ENCODE data around the gene NSMF.
A peak's percentile ranks its signal among the peaks of the same experiment; 100 is the strongest.

The NSMF gene

DNA sequence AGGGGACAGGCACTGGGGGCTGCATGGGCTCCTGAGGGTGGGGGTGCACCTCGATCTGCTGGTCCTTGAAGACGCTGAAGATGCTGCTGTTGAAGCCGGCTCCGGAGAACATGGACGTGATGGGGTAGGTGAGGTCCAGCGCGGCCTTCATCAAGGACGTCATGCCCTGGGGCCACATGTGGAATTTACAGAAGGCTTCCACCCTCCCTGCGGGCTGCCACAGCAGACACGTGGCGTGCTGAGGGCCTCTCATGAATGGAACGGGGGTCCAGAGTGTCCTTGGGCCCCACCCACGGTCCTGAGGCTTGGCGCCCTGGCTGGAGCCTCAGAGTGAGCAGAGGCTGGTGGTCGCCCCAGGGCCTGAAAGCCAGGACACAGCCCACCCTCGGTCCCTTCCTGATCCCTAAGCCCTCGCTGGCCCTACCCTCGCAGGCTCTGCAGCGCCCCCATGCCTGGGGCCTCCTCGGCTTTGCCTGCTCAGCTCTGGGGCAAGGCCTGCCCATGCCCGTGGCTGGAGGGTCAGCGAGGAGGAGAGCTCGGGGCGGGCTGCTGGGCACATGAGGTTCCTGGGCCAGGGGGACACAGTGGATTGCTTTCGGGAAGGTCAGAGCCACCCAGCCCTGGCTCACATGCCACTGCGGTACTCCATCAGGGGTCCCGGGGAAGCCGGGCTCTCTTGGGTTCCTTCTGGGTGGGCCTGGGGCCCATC is 5.3 kb upstream of the NSMF start:
- H3K4me3 ChIP-seq (ENCODE audit: low read depth, low read length) = no peak overlapping the region
- no peak for DNase-seq (ENCODE audit: low read depth)
- TF ChIP-seq, protein P1, sequence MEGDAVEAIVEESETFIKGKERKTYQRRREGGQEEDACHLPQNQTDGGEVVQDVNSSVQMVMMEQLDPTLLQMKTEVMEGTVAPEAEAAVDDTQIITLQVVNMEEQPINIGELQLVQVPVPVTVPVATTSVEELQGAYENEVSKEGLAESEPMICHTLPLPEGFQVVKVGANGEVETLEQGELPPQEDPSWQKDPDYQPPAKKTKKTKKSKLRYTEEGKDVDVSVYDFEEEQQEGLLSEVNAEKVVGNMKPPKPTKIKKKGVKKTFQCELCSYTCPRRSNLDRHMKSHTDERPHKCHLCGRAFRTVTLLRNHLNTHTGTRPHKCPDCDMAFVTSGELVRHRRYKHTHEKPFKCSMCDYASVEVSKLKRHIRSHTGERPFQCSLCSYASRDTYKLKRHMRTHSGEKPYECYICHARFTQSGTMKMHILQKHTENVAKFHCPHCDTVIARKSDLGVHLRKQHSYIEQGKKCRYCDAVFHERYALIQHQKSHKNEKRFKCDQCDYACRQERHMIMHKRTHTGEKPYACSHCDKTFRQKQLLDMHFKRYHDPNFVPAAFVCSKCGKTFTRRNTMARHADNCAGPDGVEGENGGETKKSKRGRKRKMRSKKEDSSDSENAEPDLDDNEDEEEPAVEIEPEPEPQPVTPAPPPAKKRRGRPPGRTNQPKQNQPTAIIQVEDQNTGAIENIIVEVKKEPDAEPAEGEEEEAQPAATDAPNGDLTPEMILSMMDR (IDR thresholded peaks at IDR 0.05; ENCODE audit: insufficient read depth, low read depth, low read length, missing control alignments) = no peak

DNA sequence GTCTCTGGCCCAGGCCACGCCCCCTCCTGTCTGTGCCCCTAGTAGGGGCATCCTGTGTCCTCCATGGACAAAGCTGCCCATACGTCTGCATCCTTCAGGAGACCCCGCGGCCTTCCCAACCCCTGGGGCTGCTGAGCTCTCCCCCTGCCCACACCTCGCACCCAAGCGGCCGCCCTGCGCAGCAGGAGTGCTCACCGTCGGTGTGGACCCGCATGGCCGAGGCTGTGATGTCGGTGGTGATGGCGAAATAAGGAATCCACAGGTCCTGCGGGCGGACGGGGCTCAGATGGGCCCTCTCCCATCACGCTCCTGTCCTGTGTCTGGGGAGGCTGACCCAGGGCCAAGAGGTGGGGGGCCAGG is 4.8 kb upstream of the NSMF start:
- TF ChIP-seq, protein P1 (IDR thresholded peaks at IDR 0.05; ENCODE audit: insufficient read depth, low read depth, low read length, missing control alignments) = no peak
- H3K4me3 ChIP-seq (ENCODE audit: low read depth, low read length) = no peak overlapping the region
- DNase-seq (ENCODE audit: low read depth) = no peak

DNA sequence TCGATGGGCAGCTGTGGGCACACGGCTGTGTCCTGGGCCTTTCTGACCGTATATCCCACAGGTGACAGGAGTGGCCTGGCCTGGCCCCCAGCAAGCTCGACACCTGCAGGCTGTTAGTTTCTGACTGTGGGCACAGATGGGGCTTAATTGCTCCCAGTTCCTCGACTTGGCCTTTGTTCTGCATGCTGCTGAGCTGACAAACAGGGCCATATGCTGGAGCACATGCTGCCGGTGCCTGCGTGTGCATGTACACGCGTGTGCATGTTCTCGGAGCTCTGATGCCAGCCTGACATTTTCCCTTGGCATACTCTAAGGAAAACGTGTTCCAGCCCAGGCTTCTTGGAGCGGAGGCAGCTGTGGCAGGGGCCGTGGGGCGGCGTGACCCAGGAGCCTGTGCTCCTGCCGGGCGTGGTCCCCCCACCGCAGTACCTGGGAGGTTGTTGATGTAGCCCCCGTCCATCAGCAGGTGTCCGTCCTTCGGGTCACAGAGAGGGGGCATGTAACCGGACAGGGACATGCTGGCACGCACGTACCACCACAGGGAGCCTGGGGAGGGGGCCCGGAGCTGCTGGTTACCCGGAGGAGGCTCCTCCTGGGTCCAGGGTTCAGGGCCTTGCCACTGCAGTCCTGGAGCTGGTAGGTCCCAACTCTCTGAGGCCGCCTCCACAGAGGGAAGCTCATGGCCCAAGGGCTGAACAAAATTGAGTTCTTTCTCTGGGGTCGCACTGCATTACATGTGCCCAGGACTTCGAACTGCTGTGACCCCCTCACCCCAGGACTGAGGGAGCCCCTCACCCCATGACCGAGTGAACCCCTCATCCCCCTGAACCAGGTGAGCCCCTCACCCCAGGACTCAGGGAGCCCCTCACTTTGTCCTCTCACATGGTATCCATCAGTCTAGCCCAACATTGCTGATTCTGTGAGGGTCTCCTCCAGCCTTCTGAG is 4.1 kb upstream of the NSMF start:
- H3K4me3 ChIP-seq (ENCODE audit: low read depth, low read length) = no peak overlapping the region
- TF ChIP-seq, protein P1 (IDR thresholded peaks at IDR 0.05; ENCODE audit: insufficient read depth, low read depth, low read length, missing control alignments) = no peak
- DNase-seq (ENCODE audit: low read depth) = no peak

DNA sequence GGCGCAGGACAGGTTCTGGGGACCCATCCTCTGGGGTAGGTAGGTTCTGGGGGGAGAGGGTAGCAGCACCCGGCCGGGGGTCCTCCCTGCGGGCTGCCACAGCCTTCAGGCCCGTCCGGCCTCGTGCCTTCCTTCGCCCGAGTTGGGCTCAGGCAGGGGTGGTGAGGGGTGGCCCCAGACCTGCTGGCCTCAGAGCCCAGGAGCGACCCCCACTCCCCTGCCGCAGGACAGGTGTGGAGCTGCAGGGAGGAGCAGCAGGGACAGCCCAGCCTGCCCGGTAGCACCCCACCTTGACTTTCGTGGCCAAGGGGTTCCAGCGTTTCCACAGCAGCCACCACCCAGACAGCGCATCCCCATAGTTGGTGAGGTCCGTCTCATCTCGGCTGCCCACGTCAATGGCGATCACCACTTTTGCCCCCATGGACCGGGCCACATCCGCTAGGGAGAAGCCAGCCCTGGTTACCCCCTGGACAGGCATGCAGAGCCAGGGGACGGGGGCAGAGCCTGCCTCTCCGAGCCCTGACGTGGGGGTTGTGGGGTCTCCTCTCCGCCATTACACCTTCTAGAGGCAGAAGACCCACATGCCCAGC is 3.4 kb upstream of the NSMF start:
- TF ChIP-seq, protein P1 (IDR thresholded peaks at IDR 0.05; ENCODE audit: insufficient read depth, low read depth, low read length, missing control alignments) = no peak
- peak overlapping the region; percentile 15 for H3K4me3 ChIP-seq (ENCODE audit: low read depth, low read length)
- no peak for DNase-seq (ENCODE audit: low read depth)

DNA sequence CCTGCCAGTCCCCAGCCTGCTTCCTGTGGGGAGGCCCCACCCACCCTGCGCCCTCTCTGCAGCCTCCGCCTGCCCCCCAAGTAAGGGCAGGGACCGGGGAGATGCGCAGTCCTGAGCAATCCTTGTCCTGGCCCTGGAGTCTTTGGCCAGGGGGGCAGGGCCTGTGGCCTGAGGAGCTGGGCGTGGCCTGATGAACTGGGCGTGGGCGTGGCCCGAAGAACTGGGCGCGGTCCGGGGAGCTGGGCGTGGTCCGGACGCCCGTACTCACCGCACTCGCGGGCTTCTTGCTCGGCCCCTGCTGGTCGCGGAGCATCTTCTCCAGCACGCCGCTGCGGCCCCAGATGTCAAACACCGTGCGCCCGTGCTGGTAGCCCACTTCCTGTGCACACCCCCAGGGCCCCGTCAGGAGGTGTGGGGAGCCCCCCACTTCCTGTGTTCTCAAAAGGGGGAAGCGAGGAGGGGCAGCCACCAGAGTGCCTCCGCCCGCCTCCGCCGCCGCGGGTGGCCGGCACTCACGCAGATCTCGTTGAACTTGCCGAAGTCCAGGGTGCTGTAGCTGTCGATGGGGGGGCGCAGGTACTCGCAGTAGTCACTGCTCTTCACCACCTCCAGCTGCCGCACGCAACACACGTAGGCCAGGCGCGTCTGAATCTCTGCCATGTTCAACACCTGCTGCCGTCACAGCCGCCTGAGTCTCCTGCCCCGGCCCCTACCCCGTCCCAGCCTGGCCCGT is 2.7 kb upstream of the NSMF start:
- peak overlapping the region; percentile 22 for H3K4me3 ChIP-seq (ENCODE audit: low read depth, low read length)
- peak; percentile 90 for DNase-seq (ENCODE audit: low read depth)
- TF ChIP-seq, protein P1 (IDR thresholded peaks at IDR 0.05; ENCODE audit: insufficient read depth, low read depth, low read length, missing control alignments) = peak; percentile 8

- H3K4me3 ChIP-seq (ENCODE audit: low read depth, low read length) = peak overlapping the region; percentile 22
- TF ChIP-seq, protein P1 (IDR thresholded peaks at IDR 0.05; ENCODE audit: insufficient read depth, low read depth, low read length, missing control alignments) = no peak
Measured at GRCh38 chr9:137461316-137461662, 2.2 kb upstream of the NSMF start.

More at GRCh38 chr9:137461316-137461662, 2.2 kb upstream of the NSMF start:
- DNase-seq (ENCODE audit: low read depth) = no peak
